ENCODE results near the gene MRPL55.
A peak's percentile ranks its signal among the peaks of the same experiment; 100 is the strongest.
"Not testable (repeated sequence)": the region's sequence is repeated elsewhere in the genome, so short reads cannot be mapped to it uniquely, and the experiment has no call there.

The MRPL55 gene

GRCh38 chr1:228123505-228123904, 14.4 kb upstream of the MRPL55 start:
- ATAC-seq (replicated peaks), result no peak
- H3K36me3 Mint-ChIP-seq (ENCODE audit: insufficient read depth), result no peaks in the 10 kb centered on the region
- DNase-seq, result no peak
- peaks cover 31 to 34% of the 10 kb centered on the region in 2 donors for H3K27me3 Mint-ChIP-seq
- no peaks in the 10 kb centered on the region for H3K9me3 Mint-ChIP-seq
- no peak overlapping the region for H3K27ac Mint-ChIP-seq
- H3K4me3 Mint-ChIP-seq, result no peak overlapping the region
- no peaks in the 10 kb centered on the region for H3K4me1 Mint-ChIP-seq (ENCODE audit: low read depth in 2 of 2)

GRCh38 chr1:228122921-228123441, 13.9 kb upstream of the MRPL55 start:
- H3K4me1 Mint-ChIP-seq (ENCODE audit: low read depth in 2 of 2), result no peaks in the 10 kb centered on the region
- H3K27ac Mint-ChIP-seq, result no peak overlapping the region
- no peaks in the 10 kb centered on the region for H3K9me3 Mint-ChIP-seq
- ATAC-seq (replicated peaks), result no peak
- DNase-seq, result no peak
- no peak overlapping the region for H3K4me3 Mint-ChIP-seq
- H3K36me3 Mint-ChIP-seq (ENCODE audit: insufficient read depth), result no peaks in the 10 kb centered on the region
- peaks cover 27 to 29% of the 10 kb centered on the region in 2 donors for H3K27me3 Mint-ChIP-seq

GRCh38 chr1:228120857-228121489, 11.9 kb upstream of the MRPL55 start:
- no peaks in the 10 kb centered on the region for H3K4me1 Mint-ChIP-seq (ENCODE audit: low read depth in 2 of 2)
- no peak overlapping the region for H3K4me3 Mint-ChIP-seq
- DNase-seq (no peak), ATAC-seq (replicated peaks) (peak; percentile 21)
- H3K36me3 Mint-ChIP-seq (ENCODE audit: insufficient read depth), result no peaks in the 10 kb centered on the region
- no peaks in the 10 kb centered on the region for H3K9me3 Mint-ChIP-seq
- H3K27me3 Mint-ChIP-seq, result peaks cover 17% of the 10 kb centered on the region in 2 donors
- H3K27ac Mint-ChIP-seq, result no peak overlapping the region

GRCh38 chr1:228120351-228120750, 11.3 kb upstream of the MRPL55 start:
- no peaks in the 10 kb centered on the region for H3K9me3 Mint-ChIP-seq
- H3K4me3 Mint-ChIP-seq, result no peak overlapping the region
- H3K4me1 Mint-ChIP-seq (ENCODE audit: low read depth in 2 of 2), result no peaks in the 10 kb centered on the region
- DNase-seq, result no peak
- ATAC-seq (replicated peaks), result no peak
- no peak overlapping the region for H3K27ac Mint-ChIP-seq
- H3K36me3 Mint-ChIP-seq (ENCODE audit: insufficient read depth), result no peaks in the 10 kb centered on the region
- H3K27me3 Mint-ChIP-seq, result peaks cover 17% of the 10 kb centered on the region in 2 donors

GRCh38 chr1:228118040-228118439, 8.9 kb upstream of the MRPL55 start:
- Mint-ChIP-seq H3K4me1 (ENCODE audit: low read depth in 2 of 2) (no peaks in the 10 kb centered on the region), H3K27ac (no peak overlapping the region), H3K9me3 (no peaks in the 10 kb centered on the region), H3K36me3 (ENCODE audit: insufficient read depth) (no peaks in the 10 kb centered on the region), H3K4me3 (no peak overlapping the region), H3K27me3 (peaks cover 0 to 9% of the 10 kb centered on the region in 2 donors)
- DNase-seq (no peak), ATAC-seq (replicated peaks) (no peak)

- no peak for DNase-seq
- no peaks in the 10 kb centered on the region for H3K9me3 Mint-ChIP-seq
- H3K4me1 Mint-ChIP-seq (ENCODE audit: low read depth in 2 of 2), result no peaks in the 10 kb centered on the region
- H3K27ac Mint-ChIP-seq, result no peak overlapping the region
- no peak for ATAC-seq (replicated peaks)
- H3K27me3 Mint-ChIP-seq, result peaks cover 0 to 5% of the 10 kb centered on the region in 2 donors
- no peaks in the 10 kb centered on the region for H3K36me3 Mint-ChIP-seq (ENCODE audit: insufficient read depth)
- no peak overlapping the region for H3K4me3 Mint-ChIP-seq
Measured at GRCh38 chr1:228117335-228117734, 8.2 kb upstream of the MRPL55 start.

GRCh38 chr1:228114827-228115226, 5.7 kb upstream of the MRPL55 start:
- no peaks in the 10 kb centered on the region for H3K27me3 Mint-ChIP-seq
- H3K36me3 Mint-ChIP-seq (ENCODE audit: insufficient read depth), result no peaks in the 10 kb centered on the region
- ATAC-seq (replicated peaks) (no peak), DNase-seq (no peak)
- peaks cover 3 to 4% of the 10 kb centered on the region in 2 donors for H3K4me1 Mint-ChIP-seq (ENCODE audit: low read depth in 2 of 2)
- H3K9me3 Mint-ChIP-seq, result no peaks in the 10 kb centered on the region
- H3K4me3 Mint-ChIP-seq, result no peak overlapping the region
- H3K27ac Mint-ChIP-seq, result no peak overlapping the region

GRCh38 chr1:228112617-228113016, 3.5 kb upstream of the MRPL55 start:
- Mint-ChIP-seq H3K9me3 (no peaks in the 10 kb centered on the region), H3K27ac (no peak overlapping the region), H3K27me3 (no peaks in the 10 kb centered on the region), H3K4me1 (ENCODE audit: low read depth in 2 of 2) (peaks cover 11 to 13% of the 10 kb centered on the region in 2 donors), H3K4me3 (no peak overlapping the region), H3K36me3 (ENCODE audit: insufficient read depth) (peaks cover 8% of the 10 kb centered on the region)
- ATAC-seq (replicated peaks), result no peak
- no peak for DNase-seq

- Mint-ChIP-seq H3K27me3 (no peaks in the 10 kb centered on the region), H3K27ac (no peak overlapping the region), H3K36me3 (ENCODE audit: insufficient read depth) (peaks cover 8% of the 10 kb centered on the region), H3K4me1 (ENCODE audit: low read depth in 2 of 2) (peaks cover 11 to 13% of the 10 kb centered on the region in 2 donors), H3K9me3 (no peaks in the 10 kb centered on the region), H3K4me3 (no peak overlapping the region)
- no peak for ATAC-seq (replicated peaks)
- no peak for DNase-seq
Measured at GRCh38 chr1:228112167-228112566, 3.1 kb upstream of the MRPL55 start.

- H3K27me3 Mint-ChIP-seq; H3K9me3 Mint-ChIP-seq; DNase-seq; H3K27ac Mint-ChIP-seq; H3K4me3 Mint-ChIP-seq; ATAC-seq (replicated peaks): not testable (repeated sequence)
- peaks cover 12% of the 10 kb centered on the region for H3K36me3 Mint-ChIP-seq (ENCODE audit: insufficient read depth)
- H3K4me1 Mint-ChIP-seq (ENCODE audit: low read depth in 2 of 2), result peaks cover 11 to 13% of the 10 kb centered on the region in 2 donors
Measured at GRCh38 chr1:228111315-228111714, 2.2 kb upstream of the MRPL55 start.

- Mint-ChIP-seq H3K27ac (no peak overlapping the region), H3K4me3 (no peak overlapping the region), H3K9me3 (no peaks in the 10 kb centered on the region), H3K27me3 (no peaks in the 10 kb centered on the region), H3K36me3 (ENCODE audit: insufficient read depth) (peaks cover 12% of the 10 kb centered on the region), H3K4me1 (ENCODE audit: low read depth in 2 of 2) (peaks cover 11 to 13% of the 10 kb centered on the region in 2 donors)
- DNase-seq, result no peak
- no peak for ATAC-seq (replicated peaks)
Measured at GRCh38 chr1:228110556-228110955, 1.5 kb upstream of the MRPL55 start.

- H3K9me3 Mint-ChIP-seq, result no peaks in the 10 kb centered on the region
- H3K4me1 Mint-ChIP-seq (ENCODE audit: low read depth in 2 of 2), result peaks cover 11 to 13% of the 10 kb centered on the region in 2 donors
- no peaks in the 10 kb centered on the region for H3K27me3 Mint-ChIP-seq
- H3K36me3 Mint-ChIP-seq (ENCODE audit: insufficient read depth), result peaks cover 14% of the 10 kb centered on the region
- peak overlapping the region; percentile 84 to 89 for H3K4me3 Mint-ChIP-seq
- DNase-seq (no peak), ATAC-seq (replicated peaks) (no peak)
- peak overlapping the region; percentile 93 to 95 for H3K27ac Mint-ChIP-seq
Measured at GRCh38 chr1:228109962-228110488, 926 bp upstream of the MRPL55 start.

- Mint-ChIP-seq H3K36me3 (ENCODE audit: insufficient read depth) (peaks cover 22% of the 10 kb centered on the region), H3K27me3 (no peaks in the 10 kb centered on the region), H3K4me3 (peak overlapping the region; percentile 84 to 89), H3K9me3 (no peaks in the 10 kb centered on the region), H3K27ac (peak overlapping the region; percentile 93 to 95), H3K4me1 (ENCODE audit: low read depth in 2 of 2) (peaks cover 13 to 15% of the 10 kb centered on the region in 2 donors)
- DNase-seq (no peak), ATAC-seq (replicated peaks) (no peak)
Measured at GRCh38 chr1:228108742-228109072, 392 bp downstream of the MRPL55 start.

- peak overlapping the region; percentile 84 to 89 for H3K4me3 Mint-ChIP-seq
- peaks cover 26% of the 10 kb centered on the region for H3K36me3 Mint-ChIP-seq (ENCODE audit: insufficient read depth)
- DNase-seq, result no peak
- ATAC-seq (replicated peaks), result no peak
- peaks cover 13 to 20% of the 10 kb centered on the region in 2 donors for H3K4me1 Mint-ChIP-seq (ENCODE audit: low read depth in 2 of 2)
- H3K27me3 Mint-ChIP-seq, result no peaks in the 10 kb centered on the region
- no peaks in the 10 kb centered on the region for H3K9me3 Mint-ChIP-seq
- peak overlapping the region; percentile 93 to 95 for H3K27ac Mint-ChIP-seq
Measured at GRCh38 chr1:228108055-228108690, 926 bp downstream of the MRPL55 start.

All from effector memory CD8-positive, alpha-beta T cell (primary cell).